Muscle of back (tissue), 13 donors: ENCODE data around the gene OR2T4. TPM values are rescaled to one million over a fixed set of nuclear protein-coding genes. Genes with fewer than 3 reads are reported as not detected.

ENCODE experiments used
- DNase-seq, 3 donors: peaks; one replicate each; pipeline versions ENCODE4 v3.0.0 to v3.0.0-alpha.2; 2013
- long read RNA-seq, 9 donors: transcript quantifications; one replicate each; lab custom pipeline, GENCODE V29; 2026
- polyA plus RNA-seq, 10 donors: library from polyadenylated mRNA; unstranded; fragments of 120-200 nt; gene quantifications; one replicate each; pipeline ENCODE4 v1.2.1, GENCODE V29; 2013; ENCODE audit not compliant: insufficient read length in 10 of 10

OR2T4 gene
- not detected for polyA plus RNA-seq
- long read RNA-seq, donor 1, result 0 reads
- long read RNA-seq, donor 2, result 0 reads
- long read RNA-seq, donor 3, result 0 reads
- long read RNA-seq, donor 4, result 0 reads
- long read RNA-seq, donor 5, result 0 reads
- long read RNA-seq, donor 6, result 0 reads
- long read RNA-seq, donor 7, result 0 reads
- long read RNA-seq, donor 8, result 0 reads
- long read RNA-seq, donor 9, result 0 reads

- DNase-seq, result no peak
Observed at GRCh38 chr1:248361121-248361715, at the start of gene OR2T4. OR2T4 (plus strand) TSS chr1:248361665; CDS start chr1:248361665, 0 bp downstream.

GRCh38 chr1:248316796-248317195 lies 44.7 kb upstream of the OR2T4 start:
- DNase-seq, result no peak

- DNase-seq, result no peak
Observed at GRCh38 chr1:248324468-248324867, 37.0 kb upstream of the OR2T4 start, which contains the start of gene OR2M7. OR2M7 (minus strand) TSS chr1:248324568; CDS start chr1:248324568, 0 bp downstream.

GRCh38 chr1:248343451-248343850 lies 18.0 kb upstream of the OR2T4 start:
- no peak for DNase-seq

GRCh38 chr1:248348475-248348874 lies 13.0 kb upstream of the OR2T4 start, which contains the start of gene OR14C36:
OR14C36 (plus strand) TSS chr1:248348775; CDS start chr1:248348775, 0 bp downstream.
- no peak for DNase-seq

GRCh38 chr1:248359415-248359814 lies 2.0 kb upstream of the OR2T4 start:
- no peak for DNase-seq

- DNase-seq, result no peak
Observed at GRCh38 chr1:248366609-248367008, 5.1 kb downstream of the OR2T4 start.

- DNase-seq, result no peak
Observed at GRCh38 chr1:248372394-248372793, 10.9 kb downstream of the OR2T4 start.

- no peak for DNase-seq
Observed at GRCh38 chr1:248373761-248374160, 12.3 kb downstream of the OR2T4 start.

- DNase-seq, result no peak
Observed at GRCh38 chr1:248375446-248375845, 14.0 kb downstream of the OR2T4 start, which contains the start of gene OR2T6. OR2T6 (plus strand) TSS chr1:248375746; CDS start chr1:248387609, 11,863 bp downstream.

GRCh38 chr1:248376916-248377315 lies 15.5 kb downstream of the OR2T4 start:
- no peak for DNase-seq

- no peak for DNase-seq
Observed at GRCh38 chr1:248380854-248381253, 19.4 kb downstream of the OR2T4 start.

GRCh38 chr1:248388426-248388825 lies 27.0 kb downstream of the OR2T4 start:
- DNase-seq, result no peak

- no peak for DNase-seq
Observed at GRCh38 chr1:248393050-248393449, 31.6 kb downstream of the OR2T4 start.

GRCh38 chr1:248402748-248403147 lies 41.3 kb downstream of the OR2T4 start, which contains the start of gene OR2T1:
OR2T1 (plus strand) TSS chr1:248403048; CDS start chr1:248406148, 3,100 bp downstream.
- no peak for DNase-seq

- peak; percentile 5 to 11 (median 11) for DNase-seq
Observed at GRCh38 chr1:248404024-248404423, 42.6 kb downstream of the OR2T4 start.

GRCh38 chr1:248406721-248407692 lies 45.5 kb downstream of the OR2T4 start:
- DNase-seq, result no peak

Other genes with a start within 250 kb of the OR2T4 start
- gene OR2M5, start 216.5 kb upstream of the OR2T4 start, polyA plus RNA-seq, result not detected
- gene OR2M2, start 186.8 kb upstream of the OR2T4 start, polyA plus RNA-seq, result not detected
- under 1 TPM in 4 of 10 donors, not detected in 6; 0.01 to 0.03 (median 0.01) TPM for gene OR2M3, start 164.4 kb upstream of the OR2T4 start, polyA plus RNA-seq
- under 1 TPM in 4 of 10 donors, not detected in 6; 0.01 to 0.04 (median 0.03) TPM for gene OR2M4, start 130.2 kb upstream of the OR2T4 start, polyA plus RNA-seq
- not detected for gene OR2T33, start 83.7 kb upstream of the OR2T4 start, polyA plus RNA-seq
- gene OR2T12, start 58.2 kb upstream of the OR2T4 start, polyA plus RNA-seq, result under 1 TPM in 2 of 10 donors, not detected in 8; 0.03 to 0.16 TPM
- gene OR2M7, start 37.1 kb upstream of the OR2T4 start, polyA plus RNA-seq, result not detected
- gene OR14C36, start 12.9 kb upstream of the OR2T4 start, polyA plus RNA-seq, result not detected
- gene OR2T6, start 14.1 kb downstream of the OR2T4 start, polyA plus RNA-seq, result not detected
- not detected for gene OR2T1, start 41.4 kb downstream of the OR2T4 start, polyA plus RNA-seq
- gene OR2T2, start 84.0 kb downstream of the OR2T4 start, polyA plus RNA-seq, result not detected
- not detected for gene OR2T3, start 111.7 kb downstream of the OR2T4 start, polyA plus RNA-seq
- not detected for gene OR2T5, start 126.9 kb downstream of the OR2T4 start, polyA plus RNA-seq
- gene OR2G6, start 146.4 kb downstream of the OR2T4 start, polyA plus RNA-seq, result not detected
- gene OR2T29, start 201.1 kb downstream of the OR2T4 start, polyA plus RNA-seq, result not detected
- gene OR2T34, start 213.1 kb downstream of the OR2T4 start, polyA plus RNA-seq, result not detected
- gene OR2T10, start 236.0 kb downstream of the OR2T4 start, polyA plus RNA-seq, result not detected